Caco-2 (cell line): ENCODE data around the gene AMBRA1. TPM values are rescaled to one million over a fixed set of nuclear protein-coding genes. Genes with fewer than 3 reads are reported as not detected.
A peak's percentile ranks its signal among the peaks of the same experiment; 100 is the strongest.

Source experiments
- BruUV-seq: library from RNA; stranded (reverse); fragments of 400-500 nt; replicated peaks from 2 replicates; lab custom pipeline; 2021; lab: Mats Ljungman, UMichigan
- CTCF ChIA-PET: fragments of 300-600 bp; sonication (Branson Sonifier 250); formaldehyde crosslinking; loops from one replicate; lab custom pipeline; 2022; ENCODE audit warnings: antibody characterized with exemption; lab: Charles Lee
- POLR2A ChIA-PET: fragments of 300-600 bp; sonication (Branson Sonifier 250); formaldehyde crosslinking; loops from one replicate; lab custom pipeline; 2022; ENCODE audit warnings: antibody characterized with exemption; lab: Charles Lee
- DNase-seq, 2 experiments: peaks; one replicate each; pipeline versions ENCODE4 v3.0.0 to v3.0.0-alpha.2; 2020 to 2022
- H3K27me3 ChIP-seq: replicated peaks from 2 replicates; pipeline ENCODE4 v1.6.0; 2011; ENCODE audit warnings: low read length; ENCODE audit not compliant: control insufficient read depth, insufficient read depth
- H3K36me3 ChIP-seq: 2 replicates; pipeline ENCODE4 v1.5.1; 2011; ENCODE audit warnings: low read length; ENCODE audit not compliant: control insufficient read depth, insufficient read depth
- H3K4me1 ChIP-seq: fragments of 250-450 bp; sonication (Bioruptor Pico); 2 replicates; pipeline ENCODE4 v1.5.1; 2020; ENCODE audit warnings: mild to moderate bottlenecking
- H3K4me3 ChIP-seq: 2 replicates; pipeline ENCODE4 v1.5.1; 2011; ENCODE audit warnings: low read depth, mild to moderate bottlenecking, control low read depth, low read length
- H3K9me3 ChIP-seq: fragments of 250-450 bp; sonication (Bioruptor Pico); 2 replicates; pipeline ENCODE4 v1.5.1; 2020; ENCODE audit warnings: mild to moderate bottlenecking, moderate library complexity
- H3K27ac Mint-ChIP-seq: one replicate; pipeline ENCODE4 v1.8.0; 2022; ENCODE audit warnings: mixed read lengths; ENCODE audit not compliant: unreplicated experiment
- H3K27me3 Mint-ChIP-seq: one replicate; pipeline ENCODE4 v1.8.0; 2022; ENCODE audit warnings: mixed read lengths; ENCODE audit not compliant: insufficient read depth, unreplicated experiment
- H3K36me3 Mint-ChIP-seq: one replicate; pipeline ENCODE4 v1.8.0; 2022; ENCODE audit warnings: mild to moderate bottlenecking, mixed read lengths; ENCODE audit not compliant: insufficient read depth, unreplicated experiment
- H3K4me1 Mint-ChIP-seq: one replicate; pipeline ENCODE4 v1.8.0; 2022; ENCODE audit warnings: low read depth, mixed read lengths; ENCODE audit not compliant: unreplicated experiment
- H3K4me3 Mint-ChIP-seq: one replicate; pipeline ENCODE4 v1.8.0; 2022; ENCODE audit warnings: mild to moderate bottlenecking, moderate library complexity, mixed read lengths; ENCODE audit not compliant: unreplicated experiment
- H3K9me3 Mint-ChIP-seq: one replicate; pipeline ENCODE4 v1.8.0; 2022; ENCODE audit warnings: mixed read lengths; ENCODE audit not compliant: unreplicated experiment
- intact Hi-C: fragments of 100-400 bp; cut with micrococcal nuclease; formaldehyde crosslinking; loops from one replicate; pipeline ENCODE4 v1.10.0; 2022; ENCODE audit not compliant: unreplicated experiment
- total RNA-seq: library from RNA; stranded (reverse); gene quantifications from 2 replicates; pipeline ENCODE4 v1.2.3, GENCODE V29; 2022
- TF ChIP-seq, protein P1 (sequence below), 2 experiments: fragments of 200-600 bp in 1 of 2; IDR thresholded peaks; 1 replicate in 1 of 2; 2 replicates in 1 of 2; pipeline versions ENCODE4 v1.5.1 to v1.8.0; 2011 to 2022; ENCODE audit warnings: antibody characterized with exemption in 1 of 2, control low read depth in 1 of 2, inconsistent platforms in 1 of 2, low read depth in 1 of 2, low read length in 1 of 2, mild to moderate bottlenecking in 1 of 2, moderate library complexity in 1 of 2; ENCODE audit not compliant: insufficient read depth in 1 of 2, severe bottlenecking in 1 of 2, unreplicated experiment in 1 of 2

AMBRA1 gene
- total RNA-seq, 1 experiment from 2014 or later = 48.1 TPM

DNA sequence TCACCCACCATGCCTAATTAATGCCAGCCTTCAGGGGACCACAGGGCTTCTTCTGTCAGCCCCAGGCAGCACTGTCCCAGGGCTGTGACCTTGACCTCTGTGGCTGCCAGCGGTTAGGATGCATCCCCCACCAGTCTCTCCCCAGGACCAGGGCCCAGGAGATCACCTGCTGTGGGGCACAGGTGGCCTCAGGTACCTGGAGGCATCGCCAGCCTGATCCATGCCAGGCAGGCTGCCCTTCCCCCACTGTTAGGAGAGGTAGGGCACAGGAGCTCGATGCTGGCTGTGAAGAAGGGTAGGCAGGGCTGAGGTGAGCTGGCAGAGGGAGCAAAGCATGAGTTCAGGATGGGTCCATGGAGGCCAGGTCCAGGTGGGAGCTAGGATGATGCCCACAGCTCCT is 229.0 kb downstream of the AMBRA1 start:
- TF ChIP-seq, protein P1, sequence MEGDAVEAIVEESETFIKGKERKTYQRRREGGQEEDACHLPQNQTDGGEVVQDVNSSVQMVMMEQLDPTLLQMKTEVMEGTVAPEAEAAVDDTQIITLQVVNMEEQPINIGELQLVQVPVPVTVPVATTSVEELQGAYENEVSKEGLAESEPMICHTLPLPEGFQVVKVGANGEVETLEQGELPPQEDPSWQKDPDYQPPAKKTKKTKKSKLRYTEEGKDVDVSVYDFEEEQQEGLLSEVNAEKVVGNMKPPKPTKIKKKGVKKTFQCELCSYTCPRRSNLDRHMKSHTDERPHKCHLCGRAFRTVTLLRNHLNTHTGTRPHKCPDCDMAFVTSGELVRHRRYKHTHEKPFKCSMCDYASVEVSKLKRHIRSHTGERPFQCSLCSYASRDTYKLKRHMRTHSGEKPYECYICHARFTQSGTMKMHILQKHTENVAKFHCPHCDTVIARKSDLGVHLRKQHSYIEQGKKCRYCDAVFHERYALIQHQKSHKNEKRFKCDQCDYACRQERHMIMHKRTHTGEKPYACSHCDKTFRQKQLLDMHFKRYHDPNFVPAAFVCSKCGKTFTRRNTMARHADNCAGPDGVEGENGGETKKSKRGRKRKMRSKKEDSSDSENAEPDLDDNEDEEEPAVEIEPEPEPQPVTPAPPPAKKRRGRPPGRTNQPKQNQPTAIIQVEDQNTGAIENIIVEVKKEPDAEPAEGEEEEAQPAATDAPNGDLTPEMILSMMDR (IDR thresholded peaks at IDR 0.05; ENCODE audit: insufficient read depth in 1 of 2, low read depth in 1 of 2, low read length in 1 of 2, severe bottlenecking in 1 of 2, unreplicated experiment in 1 of 2) = no peak
- intact Hi-C loops = loop anchor here (5.0 kb wide), 1 partner anchor 122 kb away; no protein-coding TSS in a partner anchor
- H3K36me3 Mint-ChIP-seq = peaks cover 16% of the 10 kb centered on the region
- no peaks in the 10 kb centered on the region for H3K4me1 Mint-ChIP-seq
- peak overlapping the region; percentile 4 for H3K27ac Mint-ChIP-seq
- Histone ChIP-seq H3K4me1 (peaks cover 6% of the 10 kb centered on the region; the same call in 1 of the 2 replicates), H3K36me3 (peaks cover 5% of the 10 kb centered on the region), H3K27me3 (no peaks in the 10 kb centered on the region), H3K4me3 (no peak overlapping the region), H3K9me3 (no peaks in the 10 kb centered on the region)
- H3K4me3 Mint-ChIP-seq = no peak overlapping the region
- no peaks in the 10 kb centered on the region for H3K27me3 Mint-ChIP-seq
- H3K9me3 Mint-ChIP-seq = no peaks in the 10 kb centered on the region
- no TSS peak for BruUV-seq
- no peak for DNase-seq
- ChIA-PET CTCF (interaction anchor here (0.6 to 1.1 kb wide), 3 partner anchors 12 to 27 kb away, joined by 3 to 4 read pairs (median 3); no protein-coding TSS in a partner anchor), POLR2A (no interaction called here)

- H3K9me3 Mint-ChIP-seq = no peaks in the 10 kb centered on the region
- CTCF ChIA-PET = no interaction called here
- peaks cover 10% of the 10 kb centered on the region for H3K36me3 Mint-ChIP-seq
- H3K27me3 ChIP-seq = no peaks in the 10 kb centered on the region
- no peak overlapping the region for H3K4me3 Mint-ChIP-seq
- no peak overlapping the region for H3K27ac Mint-ChIP-seq
- no peak overlapping the region for H3K4me3 ChIP-seq
- no peak for DNase-seq
- intact Hi-C loops = no loop called here
- H3K4me1 Mint-ChIP-seq = no peaks in the 10 kb centered on the region
- TF ChIP-seq, protein P1 (IDR thresholded peaks at IDR 0.05; ENCODE audit: insufficient read depth in 1 of 2, low read depth in 1 of 2, low read length in 1 of 2, severe bottlenecking in 1 of 2, unreplicated experiment in 1 of 2) = no peak
- peaks cover under 1% of the 10 kb centered on the region; the same call in 1 of the 2 replicates for H3K4me1 ChIP-seq
- H3K36me3 ChIP-seq = peaks cover 5% of the 10 kb centered on the region
- no peaks in the 10 kb centered on the region for H3K27me3 Mint-ChIP-seq
- BruUV-seq = no TSS peak
- POLR2A ChIA-PET = no interaction called here
- H3K9me3 ChIP-seq = no peaks in the 10 kb centered on the region
Measured at GRCh38 chr11:46364056-46364455, 229.8 kb downstream of the AMBRA1 start.

GRCh38 chr11:46363455-46364005 is 230.3 kb downstream of the AMBRA1 start:
- no peaks in the 10 kb centered on the region for H3K9me3 Mint-ChIP-seq
- H3K9me3 ChIP-seq = no peaks in the 10 kb centered on the region
- no peaks in the 10 kb centered on the region for H3K4me1 Mint-ChIP-seq
- CTCF ChIA-PET = no interaction called here
- peaks cover 4% of the 10 kb centered on the region for H3K36me3 ChIP-seq
- H3K36me3 Mint-ChIP-seq = peaks cover 8% of the 10 kb centered on the region
- H3K27ac Mint-ChIP-seq = no peak overlapping the region
- no peak for DNase-seq
- intact Hi-C loops = no loop called here
- H3K27me3 Mint-ChIP-seq = no peaks in the 10 kb centered on the region
- H3K4me1 ChIP-seq = no peaks in the 10 kb centered on the region
- H3K27me3 ChIP-seq = no peaks in the 10 kb centered on the region
- no peak overlapping the region for H3K4me3 Mint-ChIP-seq
- BruUV-seq = no TSS peak
- TF ChIP-seq, protein P1 (IDR thresholded peaks at IDR 0.05; ENCODE audit: insufficient read depth in 1 of 2, low read depth in 1 of 2, low read length in 1 of 2, severe bottlenecking in 1 of 2, unreplicated experiment in 1 of 2) = no peak
- POLR2A ChIA-PET = no interaction called here
- H3K4me3 ChIP-seq = no peak overlapping the region
